Fibroblast of lung (primary cell): ENCODE data around the gene PLA1A.

Source experiments
- EZH2 ChIP-seq: IDR thresholded peaks from 2 replicates; pipeline ENCODE4 v1.5.1; 2012; ENCODE audit warnings: low read length, control low read depth, mild to moderate bottlenecking; ENCODE audit errors: missing control alignments
- TF ChIP-seq, protein P1 (sequence below), 2 donors: IDR thresholded peaks in 1 of 2; conservative IDR thresholded peaks in 1 of 2; 1 replicate in 1 of 2; 2 replicates in 1 of 2; pipeline ENCODE4 v1.5.1; 2011 to 2012; ENCODE audit warnings: low read length in 2 of 2, control low read depth in 1 of 2, inconsistent platforms in 1 of 2, low read depth in 1 of 2, mild to moderate bottlenecking in 1 of 2

- TF ChIP-seq, protein P1, sequence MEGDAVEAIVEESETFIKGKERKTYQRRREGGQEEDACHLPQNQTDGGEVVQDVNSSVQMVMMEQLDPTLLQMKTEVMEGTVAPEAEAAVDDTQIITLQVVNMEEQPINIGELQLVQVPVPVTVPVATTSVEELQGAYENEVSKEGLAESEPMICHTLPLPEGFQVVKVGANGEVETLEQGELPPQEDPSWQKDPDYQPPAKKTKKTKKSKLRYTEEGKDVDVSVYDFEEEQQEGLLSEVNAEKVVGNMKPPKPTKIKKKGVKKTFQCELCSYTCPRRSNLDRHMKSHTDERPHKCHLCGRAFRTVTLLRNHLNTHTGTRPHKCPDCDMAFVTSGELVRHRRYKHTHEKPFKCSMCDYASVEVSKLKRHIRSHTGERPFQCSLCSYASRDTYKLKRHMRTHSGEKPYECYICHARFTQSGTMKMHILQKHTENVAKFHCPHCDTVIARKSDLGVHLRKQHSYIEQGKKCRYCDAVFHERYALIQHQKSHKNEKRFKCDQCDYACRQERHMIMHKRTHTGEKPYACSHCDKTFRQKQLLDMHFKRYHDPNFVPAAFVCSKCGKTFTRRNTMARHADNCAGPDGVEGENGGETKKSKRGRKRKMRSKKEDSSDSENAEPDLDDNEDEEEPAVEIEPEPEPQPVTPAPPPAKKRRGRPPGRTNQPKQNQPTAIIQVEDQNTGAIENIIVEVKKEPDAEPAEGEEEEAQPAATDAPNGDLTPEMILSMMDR (conservative IDR thresholded peaks at IDR 0.05 in 1 of 2, IDR thresholded peaks at IDR 0.05 in 1 of 2; ENCODE audit: low read depth in 1 of 2, low read length in 2 of 2), result no peak
- no peak for TF ChIP-seq EZH2
These were observed 46.8 kb downstream of the PLA1A start for GRCh38 chr3:119644481-119644880.
